Measurements from ENCODE around the gene VCX3A. TPM values are rescaled to one million over a fixed set of nuclear protein-coding genes. Genes with fewer than 3 reads are reported as not detected.
"Not testable (repeated sequence)": the region's sequence is repeated elsewhere in the genome, so short reads cannot be mapped to it uniquely, and the experiment has no call there.

VCX3A gene
- polyA plus RNA-seq (not detected in 3 replicates), polyA minus RNA-seq (not detected in 3 replicates)
- not detected for polyA plus RNA-seq (2011; ENCODE audit: low read depth)
- not detected in 2 replicates for polyA plus RNA-seq (2011; cell fraction: cytosol; rRNA removed)
- polyA plus RNA-seq (2011; cell fraction: nucleus; rRNA removed), result not detected in 2 replicates
- polyA plus RNA-seq (2012; ENCODE audit: low replicate concordance), result not detected in 2 replicates
- not detected for polyA minus RNA-seq (2011; cell fraction: cytosol; rRNA and poly(A)+ RNA removed)
- polyA minus RNA-seq (2011; cell fraction: nucleus; rRNA and poly(A)+ RNA removed), result not detected in 2 replicates

- not testable (repeated sequence) for FAIRE-seq
Observed at GRCh38 chrX:6535018-6535417, at the start of gene VCX3A. VCX3A (minus strand) TSS chrX:6535118; CDS start chrX:6534497, 621 bp downstream.

GRCh38 chrX:6574762-6575161, 39.8 kb upstream of the VCX3A start:
- Histone ChIP-seq H3K9ac (ENCODE audit: control insufficient read depth, extremely low read depth, insufficient read depth, low read length) (no peak overlapping the region), H3K9me3 (ENCODE audit: control insufficient read depth, low read depth, low read length) (no peaks in the 10 kb centered on the region), H4K20me1 (ENCODE audit: control insufficient read depth, extremely low read depth, insufficient read depth, low read length) (no peaks in the 10 kb centered on the region), H3K36me3 (ENCODE audit: control insufficient read depth in 2 of 2, extremely low read depth in 1 of 2, insufficient read depth in 2 of 2, low read length in 2 of 2) (no peaks in the 10 kb centered on the region), H3K27ac (ENCODE audit: control insufficient read depth, insufficient read depth, low read length) (no peak overlapping the region), H2AFZ (ENCODE audit: control insufficient read depth, low read length) (no peak overlapping the region), H3K4me3 (ENCODE audit: control insufficient read depth in 2 of 3, extremely low read depth in 1 of 3, insufficient read depth in 2 of 3, low read depth in 1 of 3, low read length in 3 of 3) (no peak overlapping the region), H3K27me3 (ENCODE audit: control insufficient read depth, extremely low read depth, insufficient read depth, low read length) (no peaks in the 10 kb centered on the region), H3K4me1 (ENCODE audit: control insufficient read depth, extremely low read depth, insufficient read depth, low read length) (no peaks in the 10 kb centered on the region), H3K9me1 (ENCODE audit: control insufficient read depth, extremely low read depth, insufficient read depth, low read length) (no peaks in the 10 kb centered on the region), H3K4me2 (ENCODE audit: control insufficient read depth, extremely low read depth, insufficient read depth, low read depth, low read length) (no peak overlapping the region), H3K79me2 (ENCODE audit: control insufficient read depth, insufficient read depth, low read length) (no peaks in the 10 kb centered on the region)
- TF ChIP-seq EZH2 (IDR thresholded peaks at IDR 0.05; ENCODE audit: low read length), result no peak
- no peak for TF ChIP-seq CTCF (optimal IDR thresholded peaks at IDR 0.05 in 1 of 3, IDR thresholded peaks at IDR 0.05 in 1 of 3, conservative IDR thresholded peaks at IDR 0.05 in 1 of 3; ENCODE audit: extremely low read depth in 1 of 3, insufficient read depth in 2 of 3, low read length in 3 of 3)
- DNase-seq (ENCODE audit: low read depth, low spot score), result no peak
- no peak for FAIRE-seq
- dilution Hi-C loops (cut with MboI; ENCODE audit: extremely low pct_ligation_motif_present, low sequenced_read_pairs), result no loop called here

More at GRCh38 chrX:6535018-6535417, at the start of gene VCX3A:
- H3K27ac ChIP-seq (ENCODE audit: control insufficient read depth, insufficient read depth, low read length); H3K9me1 ChIP-seq (ENCODE audit: control insufficient read depth, extremely low read depth, insufficient read depth, low read length); H3K9ac ChIP-seq (ENCODE audit: control insufficient read depth, extremely low read depth, insufficient read depth, low read length); dilution Hi-C loops (cut with MboI; ENCODE audit: extremely low pct_ligation_motif_present, low sequenced_read_pairs); H3K79me2 ChIP-seq (ENCODE audit: control insufficient read depth, insufficient read depth, low read length); H3K4me3 ChIP-seq (ENCODE audit: control insufficient read depth in 2 of 3, extremely low read depth in 1 of 3, insufficient read depth in 2 of 3, low read depth in 1 of 3, low read length in 3 of 3); DNase-seq (ENCODE audit: low read depth, low spot score); H3K27me3 ChIP-seq (ENCODE audit: control insufficient read depth, extremely low read depth, insufficient read depth, low read length); H2AFZ ChIP-seq (ENCODE audit: control insufficient read depth, low read length); H3K4me2 ChIP-seq (ENCODE audit: control insufficient read depth, extremely low read depth, insufficient read depth, low read depth, low read length); H3K36me3 ChIP-seq (ENCODE audit: control insufficient read depth in 2 of 2, extremely low read depth in 1 of 2, insufficient read depth in 2 of 2, low read length in 2 of 2); H3K4me1 ChIP-seq (ENCODE audit: control insufficient read depth, extremely low read depth, insufficient read depth, low read length); H3K9me3 ChIP-seq (ENCODE audit: control insufficient read depth, low read depth, low read length); H4K20me1 ChIP-seq (ENCODE audit: control insufficient read depth, extremely low read depth, insufficient read depth, low read length): not testable (repeated sequence)

- FAIRE-seq, result no peak
- H4K20me1 ChIP-seq (ENCODE audit: control insufficient read depth, extremely low read depth, insufficient read depth, low read length), result no peaks in the 10 kb centered on the region
- H3K9me1 ChIP-seq (ENCODE audit: control insufficient read depth, extremely low read depth, insufficient read depth, low read length), result no peaks in the 10 kb centered on the region
- dilution Hi-C loops (cut with MboI; ENCODE audit: extremely low pct_ligation_motif_present, low sequenced_read_pairs), result no loop called here
- TF ChIP-seq CTCF (optimal IDR thresholded peaks at IDR 0.05 in 1 of 3, IDR thresholded peaks at IDR 0.05 in 1 of 3, conservative IDR thresholded peaks at IDR 0.05 in 1 of 3; ENCODE audit: extremely low read depth in 1 of 3, insufficient read depth in 2 of 3, low read length in 3 of 3) (no peak), EZH2 (IDR thresholded peaks at IDR 0.05; ENCODE audit: low read length) (no peak)
- H3K4me3 ChIP-seq (ENCODE audit: control insufficient read depth in 2 of 3, extremely low read depth in 1 of 3, insufficient read depth in 2 of 3, low read depth in 1 of 3, low read length in 3 of 3), result no peak overlapping the region
- no peak for DNase-seq (ENCODE audit: low read depth, low spot score)
- no peaks in the 10 kb centered on the region for H3K36me3 ChIP-seq (ENCODE audit: control insufficient read depth in 2 of 2, extremely low read depth in 1 of 2, insufficient read depth in 2 of 2, low read length in 2 of 2)
- no peak overlapping the region for H3K4me2 ChIP-seq (ENCODE audit: control insufficient read depth, extremely low read depth, insufficient read depth, low read depth, low read length)
- H3K4me1 ChIP-seq (ENCODE audit: control insufficient read depth, extremely low read depth, insufficient read depth, low read length), result no peaks in the 10 kb centered on the region
- H3K79me2 ChIP-seq (ENCODE audit: control insufficient read depth, insufficient read depth, low read length), result no peaks in the 10 kb centered on the region
- H3K27me3 ChIP-seq (ENCODE audit: control insufficient read depth, extremely low read depth, insufficient read depth, low read length), result no peaks in the 10 kb centered on the region
- H3K9me3 ChIP-seq (ENCODE audit: control insufficient read depth, low read depth, low read length), result no peaks in the 10 kb centered on the region
- no peak overlapping the region for H2AFZ ChIP-seq (ENCODE audit: control insufficient read depth, low read length)
- no peak overlapping the region for H3K9ac ChIP-seq (ENCODE audit: control insufficient read depth, extremely low read depth, insufficient read depth, low read length)
- H3K27ac ChIP-seq (ENCODE audit: control insufficient read depth, insufficient read depth, low read length), result no peak overlapping the region
Observed at GRCh38 chrX:6568031-6568430, 33.1 kb upstream of the VCX3A start.

All from keratinocyte (primary cell).